GM12878 (cell line): ENCODE measurements around the gene CLEC6A. TPM values are rescaled to one million over a fixed set of nuclear protein-coding genes. Genes with fewer than 3 reads are reported as not detected.
A peak's percentile ranks its signal among the peaks of the same experiment; 100 is the strongest.

Source experiments
- ATAC-seq: fragments of 200-7000 bp; cut with Tn5 transposase; 3 replicates; pipeline ENCODE4 v1.9.1; 2020; ENCODE audit warnings: mild to moderate bottlenecking, moderate library complexity
- BruUV-seq: library from RNA; stranded (reverse); fragments of 400-500 nt; replicated peaks from 2 replicates; lab custom pipeline; 2021; lab: Mats Ljungman, UMichigan
- CTCF ChIA-PET: fragments of 300-600 bp; sonication (Branson Sonifier 250); formaldehyde crosslinking; extraction: SDS; loops from one replicate; lab custom pipeline; 2021; ENCODE audit warnings: inconsistent platforms; lab: Yijun Ruan, JAX
- POLR2A ChIA-PET: fragments of 350-600 bp; formaldehyde crosslinking; extraction: SDS; loops from one replicate; lab custom pipeline; 2021; ENCODE audit warnings: inconsistent platforms; lab: Charles Lee
- RAD21 ChIA-PET: fragments of 300-600 bp; sonication (Branson Sonifier 250); formaldehyde crosslinking; loops from one replicate; lab custom pipeline; 2023; ENCODE audit warnings: antibody characterized with exemption; ENCODE audit not compliant: unreplicated experiment; lab: Charles Lee
- SMC1A ChIA-PET: fragments of 300-600 bp; sonication (Branson Sonifier 250); formaldehyde crosslinking; loops from one replicate; lab custom pipeline; 2023; ENCODE audit not compliant: unreplicated experiment, uncharacterized antibody; lab: Charles Lee
- DNase-seq: peaks from one replicate; pipeline ENCODE4 v3.0.0-alpha.2; 2011; ENCODE audit warnings: low read depth, low spot score
- FAIRE-seq: peaks from 3 replicates; lab custom pipeline; 2011; peaks lifted over from hg19 to GRCh38; lab: Jason Lieb, UNC
- H2AFZ ChIP-seq: 2 replicates; pipeline ENCODE4 v1.6.0; 2011; ENCODE audit warnings: low read depth, low read length, control low read depth; ENCODE audit not compliant: control insufficient read depth
- H3K27ac ChIP-seq: 2 replicates; pipeline ENCODE4 v1.5.1; 2011; ENCODE audit warnings: control low read depth; ENCODE audit not compliant: control insufficient read depth, insufficient read depth
- H3K27me3 ChIP-seq, 2 experiments: replicated peaks in 1 of 2; 2 replicates each; pipeline versions ENCODE4 v1.6.0 to v1.6.1; 2011; ENCODE audit warnings: low read length in 1 of 2; ENCODE audit not compliant: control insufficient read depth in 2 of 2, insufficient read depth in 2 of 2
- H3K36me3 ChIP-seq, 2 experiments: 2 replicates each; pipeline ENCODE4 v1.5.1; 2011; ENCODE audit warnings: low read length in 1 of 2; ENCODE audit not compliant: control insufficient read depth in 2 of 2, insufficient read depth in 2 of 2
- H3K4me1 ChIP-seq: 2 replicates; pipeline ENCODE4 v1.6.1; 2011; ENCODE audit warnings: mild to moderate bottlenecking, low read length, moderate library complexity, mixed read lengths; ENCODE audit not compliant: control insufficient read depth, insufficient read depth
- H3K4me2 ChIP-seq: 2 replicates; pipeline ENCODE4 v1.6.0; 2011; ENCODE audit warnings: control low read depth; ENCODE audit not compliant: control insufficient read depth, insufficient read depth
- H3K4me3 ChIP-seq: fragments of 200-600 bp; sonication (generic); 2 replicates; pipeline ENCODE4 v1.5.1; 2016
- H3K79me2 ChIP-seq: 2 replicates; pipeline ENCODE4 v1.6.0; 2011; ENCODE audit warnings: low read length; ENCODE audit not compliant: control insufficient read depth, insufficient read depth
- H3K9ac ChIP-seq: 2 replicates; pipeline ENCODE4 v1.8.0; 2011; ENCODE audit warnings: low read length, control low read depth, mixed read lengths; ENCODE audit not compliant: control insufficient read depth, insufficient read depth
- H3K9me3 ChIP-seq: replicated peaks from 3 replicates; pipeline ENCODE4 v1.5.1; 2011; ENCODE audit warnings: mild to moderate bottlenecking, low read length; ENCODE audit not compliant: control insufficient read depth, insufficient read depth
- H4K20me1 ChIP-seq: 2 replicates; pipeline ENCODE4 v1.6.0; 2011; ENCODE audit not compliant: control insufficient read depth, insufficient read depth
- CEBPZ ChIP-seq: fragments of 150-350 bp; IDR thresholded peaks from 2 replicates; pipeline ENCODE4 v1.6.1; 2016; ENCODE audit warnings: low read depth, low read length
- KAT2A ChIP-seq: conservative IDR thresholded peaks from 2 replicates; pipeline ENCODE4 v1.6.1; 2011; ENCODE audit warnings: low read depth, low read length; ENCODE audit not compliant: control insufficient read depth
- KLF5 ChIP-seq: fragments of 450-650 bp; IDR thresholded peaks from 2 replicates; pipeline ENCODE4 v1.6.1; 2014; ENCODE audit warnings: mild to moderate bottlenecking; ENCODE audit not compliant: partially characterized antibody
- MLLT1 ChIP-seq: fragments of 450-650 bp; IDR thresholded peaks from 2 replicates; pipeline ENCODE4 v1.6.1; 2016; ENCODE audit warnings: mild to moderate bottlenecking
- SRF ChIP-seq, 2 experiments: IDR thresholded peaks; 2 replicates each; pipeline ENCODE4 v1.6.1; 2011; ENCODE audit warnings: low read depth in 2 of 2, low read length in 2 of 2, mild to moderate bottlenecking in 1 of 2, moderate library complexity in 1 of 2
- TCF3 ChIP-seq: IDR thresholded peaks from 2 replicates; pipeline ENCODE4 v1.6.1; 2012; ENCODE audit warnings: low read depth, mild to moderate bottlenecking, low read length, borderline replicate concordance; ENCODE audit not compliant: insufficient read depth
- WGBS: methylation state at CpG from one replicate; pipeline ENCODE4 v1.1.6; 2016; ENCODE audit warnings: low lambda C conversion rate; ENCODE audit not compliant: insufficient replicate concordance, insufficient coverage; ENCODE audit errors: missing lambda C conversion rate; 5-methylcytosine and 5-hydroxymethylcytosine counted together
- in situ Hi-C: fragments of 300-500 bp; cut with MboI; formaldehyde crosslinking; loops from 9 replicates; pipeline ENCODE4 v1.14.3; 2018; ENCODE audit warnings: mixed read lengths
- intact Hi-C: fragments of 100-400 bp; cut with micrococcal nuclease; formaldehyde crosslinking; loops from one replicate; pipeline ENCODE4 v1.14.2; 2022; ENCODE audit not compliant: unreplicated experiment
- polyA plus RNA-seq, 11 experiments: library from polyadenylated mRNA; depleted of rRNA in 4 of 11; unstranded in 6 of 11; stranded (reverse) in 5 of 11; fragments of >200 nt; fragmentation: Nextera tagmentation in 4 of 11; fragmentation: Illumina TruSeq in 1 of 11; extraction: Ambion mirVana in 4 of 11; extraction: Trizol in 1 of 11; gene quantifications; 1 replicate in 1 of 11; 2 replicates in 10 of 11; pipeline versions ENCODE4 v1.2.1 to v1.2.3, GENCODE V29; 2011 to 2016; ENCODE audit warnings: inconsistent platforms in 2 of 11, missing spikeins in 2 of 11, low read depth in 1 of 11
- total RNA-seq, 4 experiments: library from RNA; depleted of rRNA in 3 of 4; stranded (reverse); fragments of >200 nt in 3 of 4; fragmentation: Illumina TruSeq in 1 of 4; extraction: Trizol in 1 of 4; gene quantifications; 2 replicates each; pipeline versions ENCODE4 v1.2.1 to v1.2.3, GENCODE V29; 2013 to 2021

CLEC6A gene
- total and polyA plus RNA-seq, 10 of the 15 experiments (the other 5 are each of a cell fraction or from before 2014, with no cell fraction given) = not detected

GRCh38 chr12:8449355-8449859 is 6.4 kb upstream of the CLEC6A start:
- no peak overlapping the region for H3K4me3 ChIP-seq
- H3K9me3 ChIP-seq = no peaks in the 10 kb centered on the region
- H3K4me1 ChIP-seq = no peaks in the 10 kb centered on the region
- 73% methylated on average over 6 of the region's 7 CpGs for WGBS
- no peak overlapping the region for H3K27ac ChIP-seq
- ChIA-PET CTCF (no interaction called here), SMC1A (no interaction called here), POLR2A (no interaction called here), RAD21 (no interaction called here)
- peak; percentile 27 for DNase-seq
- peak; percentile 54 for ATAC-seq
- TF ChIP-seq TCF3 = no peak
- no peak for TF ChIP-seq KLF5
- no peak for TF ChIP-seq MLLT1
- no peak for TF ChIP-seq KAT2A
- TF ChIP-seq CEBPZ = no peak
- TF ChIP-seq SRF (IDR thresholded peaks at IDR 0.05; ENCODE audit: low read depth in 2 of 2, low read length in 2 of 2) = no peak
- H4K20me1 ChIP-seq = no peaks in the 10 kb centered on the region
- intact Hi-C loops = no loop called here
- H3K36me3 ChIP-seq = no peaks in the 10 kb centered on the region
- H3K79me2 ChIP-seq = no peaks in the 10 kb centered on the region
- H3K9ac ChIP-seq = no peak overlapping the region
- in situ Hi-C loops = no loop called here
- H2AFZ ChIP-seq = peak overlapping the region; percentile 33; the same call in 1 of the 2 replicates
- H3K4me2 ChIP-seq = no peak overlapping the region
- FAIRE-seq = no peak
- H3K27me3 ChIP-seq = no peaks in the 10 kb centered on the region
- no TSS peak for BruUV-seq
